HG02623 (cell line): Measurements from ENCODE around the gene IL3RA.
"Not testable (repeated sequence)": the region's sequence is repeated elsewhere in the genome, so short reads cannot be mapped to it uniquely, and the experiment has no call there.

Experiments used
- ATAC-seq: cut with Tn5 transposase; IDR thresholded peaks from one replicate; pipeline ENCODE4 v1.9.1; 2021; ENCODE audit warnings: moderate library complexity; ENCODE audit not compliant: unreplicated experiment

IL3RA gene

GRCh38 chrX:1421433-1422134 is 85.0 kb downstream of the IL3RA start:
- no peak for ATAC-seq

- ATAC-seq = no peak
Measured at GRCh38 chrX:1422135-1422465, 85.5 kb downstream of the IL3RA start.

GRCh38 chrX:1423215-1423614 is 86.6 kb downstream of the IL3RA start:
- no peak for ATAC-seq

GRCh38 chrX:1424147-1424851 is 87.7 kb downstream of the IL3RA start:
- ATAC-seq = no peak

- ATAC-seq = no peak
Measured at GRCh38 chrX:1425381-1425780, 88.8 kb downstream of the IL3RA start.

GRCh38 chrX:1426321-1426720 is 89.7 kb downstream of the IL3RA start:
- ATAC-seq = not testable (repeated sequence)

GRCh38 chrX:1427756-1428155 is 91.2 kb downstream of the IL3RA start:
- ATAC-seq = no peak

- ATAC-seq = no peak
Measured at GRCh38 chrX:1430451-1430850, 93.9 kb downstream of the IL3RA start.
